ENCODE results near the gene LRP1. TPM values are rescaled to one million over a fixed set of nuclear protein-coding genes. Genes with fewer than 3 reads are reported as not detected.

The LRP1 gene
- total RNA-seq, 2 experiments from 2014 or later: 6.6 to 8.5 TPM

DNA sequence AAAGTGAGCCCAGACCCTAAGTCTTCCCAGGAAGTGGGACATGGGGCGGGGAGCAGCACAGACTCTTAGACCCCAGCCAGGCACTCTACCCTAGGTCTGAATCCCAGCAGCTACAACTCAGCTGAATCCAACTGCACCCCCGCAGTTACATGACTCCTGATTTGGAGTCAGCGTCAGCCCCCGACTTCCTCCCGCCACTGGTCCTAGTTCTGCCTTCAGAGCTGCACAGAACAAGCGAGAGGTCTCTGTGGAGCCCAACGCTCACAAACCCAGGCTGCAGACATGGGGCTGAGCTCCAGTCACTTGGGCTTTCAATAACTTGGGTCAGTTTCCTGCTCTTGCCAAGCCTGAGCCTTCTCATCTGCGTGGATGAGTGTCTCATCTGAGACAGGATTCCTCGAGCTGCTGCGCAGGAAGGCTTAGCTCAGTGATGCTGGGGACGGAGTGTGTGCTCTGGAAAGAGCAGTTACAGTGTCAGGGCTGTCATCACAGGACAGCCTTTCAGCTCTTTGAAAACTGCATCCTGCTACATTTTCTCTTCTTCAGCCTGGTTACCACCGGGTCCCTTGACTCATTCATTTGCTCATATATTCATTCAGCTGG lies 57.7 kb downstream of the LRP1 start:
- H3K4me3 Mint-ChIP-seq: no peak overlapping the region

GRCh38 chr12:57187222-57188089 lies 59.2 kb downstream of the LRP1 start:
- Histone ChIP-seq H3K36me3 (ENCODE audit: insufficient read depth, low read length) (peaks cover under 1% of the 10 kb centered on the region), H3K4me1 (ENCODE audit: insufficient read depth, low read length) (peaks cover 6% of the 10 kb centered on the region), H3K27ac (ENCODE audit: low read depth in 1 of 2, low read length in 2 of 2) (no peak overlapping the region), H3K27me3 (ENCODE audit: control insufficient read depth in 1 of 2, insufficient read depth in 2 of 2, low read length in 2 of 2) (no peaks in the 10 kb centered on the region), H3K4me3 (ENCODE audit: low read length) (no peak overlapping the region), H3K9me3 (ENCODE audit: control insufficient read depth in 1 of 2, insufficient read depth in 1 of 2, low read length in 2 of 2) (no peaks in the 10 kb centered on the region)
- ChIA-PET POLR2A (no interaction called here), CTCF (interaction anchor here (2.1 kb wide), 1 partner anchor 63 kb away, joined by 7 read pairs; no protein-coding TSS in a partner anchor)
- Mint-ChIP-seq H3K4me3 (no peak overlapping the region), H3K9me3 (no peaks in the 10 kb centered on the region), H3K4me1 (ENCODE audit: low read depth) (no peaks in the 10 kb centered on the region), H3K36me3 (ENCODE audit: low read depth) (peaks cover 5% of the 10 kb centered on the region), H3K27me3 (no peaks in the 10 kb centered on the region), H3K27ac (no peak overlapping the region)
- no peak for ATAC-seq (ENCODE audit: poor library complexity)
- intact Hi-C loops (cut with DNase I, micrococcal nuclease): no loop called here
- DNase-seq: no peak
- TF ChIP-seq, protein P1, sequence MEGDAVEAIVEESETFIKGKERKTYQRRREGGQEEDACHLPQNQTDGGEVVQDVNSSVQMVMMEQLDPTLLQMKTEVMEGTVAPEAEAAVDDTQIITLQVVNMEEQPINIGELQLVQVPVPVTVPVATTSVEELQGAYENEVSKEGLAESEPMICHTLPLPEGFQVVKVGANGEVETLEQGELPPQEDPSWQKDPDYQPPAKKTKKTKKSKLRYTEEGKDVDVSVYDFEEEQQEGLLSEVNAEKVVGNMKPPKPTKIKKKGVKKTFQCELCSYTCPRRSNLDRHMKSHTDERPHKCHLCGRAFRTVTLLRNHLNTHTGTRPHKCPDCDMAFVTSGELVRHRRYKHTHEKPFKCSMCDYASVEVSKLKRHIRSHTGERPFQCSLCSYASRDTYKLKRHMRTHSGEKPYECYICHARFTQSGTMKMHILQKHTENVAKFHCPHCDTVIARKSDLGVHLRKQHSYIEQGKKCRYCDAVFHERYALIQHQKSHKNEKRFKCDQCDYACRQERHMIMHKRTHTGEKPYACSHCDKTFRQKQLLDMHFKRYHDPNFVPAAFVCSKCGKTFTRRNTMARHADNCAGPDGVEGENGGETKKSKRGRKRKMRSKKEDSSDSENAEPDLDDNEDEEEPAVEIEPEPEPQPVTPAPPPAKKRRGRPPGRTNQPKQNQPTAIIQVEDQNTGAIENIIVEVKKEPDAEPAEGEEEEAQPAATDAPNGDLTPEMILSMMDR (IDR thresholded peaks at IDR 0.05): no peak

More for the DNA sequence above, 57.7 kb downstream of the LRP1 start:
- peaks cover 6% of the 10 kb centered on the region for H3K4me1 ChIP-seq (ENCODE audit: insufficient read depth, low read length)
- ChIA-PET CTCF (interaction anchor here (0.9 to 1.2 kb wide), 2 partner anchors 27 to 74 kb away, joined by 3 read pairs; no protein-coding TSS in a partner anchor), POLR2A (no interaction called here)
- Mint-ChIP-seq H3K4me1 (ENCODE audit: low read depth) (no peaks in the 10 kb centered on the region), H3K27ac (no peak overlapping the region), H3K27me3 (no peaks in the 10 kb centered on the region), H3K9me3 (no peaks in the 10 kb centered on the region), H3K36me3 (ENCODE audit: low read depth) (no peaks in the 10 kb centered on the region)
- no peaks in the 10 kb centered on the region for H3K9me3 ChIP-seq (ENCODE audit: control insufficient read depth in 1 of 2, insufficient read depth in 1 of 2, low read length in 2 of 2)
- DNase-seq (no peak), ATAC-seq (ENCODE audit: poor library complexity) (no peak)
- no peak overlapping the region for H3K4me3 ChIP-seq (ENCODE audit: low read length)
- H3K27me3 ChIP-seq (ENCODE audit: control insufficient read depth in 1 of 2, insufficient read depth in 2 of 2, low read length in 2 of 2): no peaks in the 10 kb centered on the region
- H3K27ac ChIP-seq (ENCODE audit: low read depth in 1 of 2, low read length in 2 of 2): no peak overlapping the region
- TF ChIP-seq, protein P1 (IDR thresholded peaks at IDR 0.05): no peak
- intact Hi-C loops (cut with DNase I, micrococcal nuclease): no loop called here
- no peaks in the 10 kb centered on the region for H3K36me3 ChIP-seq (ENCODE audit: insufficient read depth, low read length)

DNA sequence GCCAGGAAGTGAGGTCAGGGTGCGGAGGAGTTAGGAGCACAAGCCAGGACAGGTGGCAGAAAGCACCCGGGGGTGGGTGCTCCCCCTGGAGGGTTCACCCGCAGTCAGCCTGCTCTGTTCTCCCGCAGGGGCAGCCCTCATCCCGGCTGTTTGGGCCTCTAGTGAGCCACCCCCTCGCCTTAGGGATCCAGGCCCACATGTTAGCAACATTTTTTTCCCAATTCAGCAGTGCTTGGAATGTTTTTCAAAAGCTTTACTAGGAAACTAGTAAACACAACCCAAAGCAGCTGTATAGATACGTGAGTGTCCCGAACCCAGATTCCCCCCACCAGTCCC lies 59.8 kb downstream of the LRP1 start:
- Histone ChIP-seq H3K27ac (ENCODE audit: low read depth in 1 of 2, low read length in 2 of 2) (no peak overlapping the region), H3K4me3 (ENCODE audit: low read length) (no peak overlapping the region), H3K4me1 (ENCODE audit: insufficient read depth, low read length) (peaks cover 2% of the 10 kb centered on the region), H3K36me3 (ENCODE audit: insufficient read depth, low read length) (peaks cover 2% of the 10 kb centered on the region), H3K27me3 (ENCODE audit: control insufficient read depth in 1 of 2, insufficient read depth in 2 of 2, low read length in 2 of 2) (no peaks in the 10 kb centered on the region), H3K9me3 (ENCODE audit: control insufficient read depth in 1 of 2, insufficient read depth in 1 of 2, low read length in 2 of 2) (no peaks in the 10 kb centered on the region)
- H3K9me3 Mint-ChIP-seq: no peaks in the 10 kb centered on the region
- no peak for DNase-seq
- no peaks in the 10 kb centered on the region for H3K4me1 Mint-ChIP-seq (ENCODE audit: low read depth)
- TF ChIP-seq, protein P1 (IDR thresholded peaks at IDR 0.05): no peak
- intact Hi-C loops (cut with DNase I, micrococcal nuclease): no loop called here
- no peak for ATAC-seq (ENCODE audit: poor library complexity)
- H3K27me3 Mint-ChIP-seq: no peaks in the 10 kb centered on the region
- ChIA-PET CTCF (interaction anchor here (2.1 kb wide), 1 partner anchor 64 kb away, joined by 7 read pairs; no protein-coding TSS in a partner anchor), POLR2A (interaction anchor here (0.9 kb wide), 1 partner anchor 40 kb away, joined by 4 read pairs; no protein-coding TSS in a partner anchor)
- peaks cover 5% of the 10 kb centered on the region for H3K36me3 Mint-ChIP-seq (ENCODE audit: low read depth)
- no peak overlapping the region for H3K4me3 Mint-ChIP-seq
- no peak overlapping the region for H3K27ac Mint-ChIP-seq

All from CD4-positive, alpha-beta T cell (primary cell).